C4-2B (cell line): Measurements from ENCODE around the gene RPN2.

Source experiments
- CTCF ChIP-seq: fragments of 450-650 bp; conservative IDR thresholded peaks from 2 replicates; pipeline ENCODE4 v1.5.1; 2017; ENCODE audit warnings: mild to moderate bottlenecking
- ZFX ChIP-seq: fragments of 450-650 bp; IDR thresholded peaks from 2 replicates; pipeline ENCODE4 v1.6.1; 2017

- no peak for TF ChIP-seq CTCF
- TF ChIP-seq ZFX: no peak
Measured at GRCh38 chr20:37166867-37167266, 12.3 kb upstream of the RPN2 start.
